ENCODE data around the gene NME4. TPM values are rescaled to one million over a fixed set of nuclear protein-coding genes. Genes with fewer than 3 reads are reported as not detected.
"Not testable (repeated sequence)": the region's sequence is repeated elsewhere in the genome, so short reads cannot be mapped to it uniquely, and the experiment has no call there.

NME4 gene
- total RNA-seq, 1 experiment from 2014 or later, result 261 TPM

DNA sequence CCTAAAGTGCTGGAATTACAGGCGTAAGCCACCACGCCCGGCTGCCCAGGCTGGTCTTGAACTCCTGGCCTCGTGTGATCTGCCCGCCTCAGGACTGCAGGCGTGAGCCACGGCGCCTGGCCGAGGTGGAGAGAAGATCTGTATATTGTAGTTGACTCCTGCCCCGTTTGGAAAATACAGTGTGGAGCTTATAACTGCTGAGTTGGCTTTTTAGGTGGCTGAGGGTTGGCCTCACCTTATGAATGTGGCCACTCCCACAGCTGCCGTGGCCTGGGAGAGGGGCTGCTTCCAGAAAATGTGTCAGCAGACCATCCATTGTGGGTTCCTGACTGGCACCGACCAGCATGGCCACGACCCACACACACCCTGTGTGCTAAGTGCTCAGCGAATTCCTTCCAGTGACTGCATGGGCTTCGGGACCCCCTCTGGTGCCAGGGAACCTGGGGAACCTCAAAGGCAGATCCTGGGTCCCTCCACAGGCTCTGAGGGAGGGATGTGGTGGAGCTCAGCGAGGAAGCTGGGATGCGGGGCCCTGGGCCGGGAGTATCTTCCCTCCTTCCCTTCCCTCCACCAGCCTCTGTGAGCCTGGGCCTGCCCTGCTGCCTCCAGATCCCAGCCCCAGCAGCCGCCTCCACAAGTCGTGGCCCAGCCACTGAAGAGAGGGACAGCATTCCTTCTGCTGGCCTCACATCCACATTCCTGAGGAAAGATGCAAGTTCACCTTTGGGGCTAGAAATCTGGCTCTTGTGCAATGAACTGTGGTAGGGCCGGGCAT is 17.6 kb downstream of the NME4 start:
- Histone ChIP-seq H3K27me3 (replicated peaks; ENCODE audit: insufficient read depth, low read depth, low read length, poor library complexity) (no peaks in the 10 kb centered on the region), H3K27ac (ENCODE audit: low read depth, low read length, poor library complexity, severe bottlenecking) (no peak overlapping the region), H3K4me1 (ENCODE audit: insufficient read depth, low read length, poor library complexity, severe bottlenecking) (no peaks in the 10 kb centered on the region), H3K4me3 (ENCODE audit: low read depth, low read length, poor library complexity, severe bottlenecking) (no peak overlapping the region), H3K9me3 (ENCODE audit: low read depth, low read length, poor library complexity, severe bottlenecking) (no peaks in the 10 kb centered on the region), H3K36me3 (ENCODE audit: insufficient read depth, low read length, poor library complexity, severe bottlenecking) (no peaks in the 10 kb centered on the region)
- DNase-seq (ENCODE audit: low spot score), result no peak
- ChIA-PET CTCF (no interaction called here), POLR2A (ENCODE audit: low non-redundant PET) (no interaction called here)
- TF ChIP-seq CTCF (conservative IDR thresholded peaks at IDR 0.05; ENCODE audit: low read depth, low read length), result no peak
- TF ChIP-seq EZH2 (IDR thresholded peaks at IDR 0.05; ENCODE audit: borderline replicate concordance, low read depth, low read length, poor library complexity, severe bottlenecking), result no peak
- no TSS peak for BruUV-seq (replicated peaks)
- intact Hi-C loops (cut with micrococcal nuclease; ENCODE audit: unreplicated experiment), result no loop called here

- CTCF ChIA-PET; H3K9me3 ChIP-seq (ENCODE audit: low read depth, low read length, poor library complexity, severe bottlenecking); DNase-seq (ENCODE audit: low spot score); intact Hi-C loops (cut with micrococcal nuclease; ENCODE audit: unreplicated experiment); H3K27me3 ChIP-seq (replicated peaks; ENCODE audit: insufficient read depth, low read depth, low read length, poor library complexity); POLR2A ChIA-PET (ENCODE audit: low non-redundant PET); H3K27ac ChIP-seq (ENCODE audit: low read depth, low read length, poor library complexity, severe bottlenecking); H3K4me3 ChIP-seq (ENCODE audit: low read depth, low read length, poor library complexity, severe bottlenecking); BruUV-seq (replicated peaks); H3K4me1 ChIP-seq (ENCODE audit: insufficient read depth, low read length, poor library complexity, severe bottlenecking); H3K36me3 ChIP-seq (ENCODE audit: insufficient read depth, low read length, poor library complexity, severe bottlenecking): not testable (repeated sequence)
These were observed 18.1 kb downstream of the NME4 start for GRCh38 chr16:415170-415498.

GRCh38 chr16:422179-422578 is 25.2 kb downstream of the NME4 start:
- H3K4me1 ChIP-seq (ENCODE audit: insufficient read depth, low read length, poor library complexity, severe bottlenecking); DNase-seq (ENCODE audit: low spot score); H3K4me3 ChIP-seq (ENCODE audit: low read depth, low read length, poor library complexity, severe bottlenecking); BruUV-seq (replicated peaks); CTCF ChIA-PET; H3K27me3 ChIP-seq (replicated peaks; ENCODE audit: insufficient read depth, low read depth, low read length, poor library complexity); H3K27ac ChIP-seq (ENCODE audit: low read depth, low read length, poor library complexity, severe bottlenecking); POLR2A ChIA-PET (ENCODE audit: low non-redundant PET); H3K36me3 ChIP-seq (ENCODE audit: insufficient read depth, low read length, poor library complexity, severe bottlenecking); H3K9me3 ChIP-seq (ENCODE audit: low read depth, low read length, poor library complexity, severe bottlenecking); intact Hi-C loops (cut with micrococcal nuclease; ENCODE audit: unreplicated experiment): not testable (repeated sequence)

DNA sequence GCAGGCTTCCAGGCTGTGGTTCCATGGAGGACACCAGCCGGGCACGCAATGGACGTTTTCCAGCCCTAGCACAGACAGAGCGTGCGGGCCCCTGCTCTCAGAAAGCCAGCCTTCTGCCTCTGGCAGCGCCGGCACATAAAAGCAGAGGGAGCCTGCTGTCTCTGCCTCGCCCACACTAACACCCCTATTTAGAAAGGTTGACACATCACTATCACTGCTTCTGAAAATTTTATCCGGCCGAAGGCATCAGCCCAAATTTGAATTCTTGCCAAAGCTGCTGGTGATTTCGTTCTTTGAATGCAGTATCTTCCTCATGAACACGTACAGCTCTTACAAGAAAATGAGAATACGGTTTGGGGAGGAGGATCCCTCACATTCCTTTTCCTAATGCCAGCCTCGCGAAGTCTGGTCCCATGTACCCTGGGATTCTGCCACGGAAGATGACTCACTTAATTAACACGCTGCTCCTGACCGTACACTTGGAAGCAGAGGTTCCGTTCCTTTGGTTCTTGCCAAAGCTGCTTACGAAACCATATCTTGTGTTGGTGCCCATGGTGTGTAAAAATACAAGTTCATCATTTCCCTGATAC is 27.1 kb downstream of the NME4 start:
- peak overlapping the region; percentile 89 for H3K4me3 ChIP-seq (ENCODE audit: low read depth, low read length, poor library complexity, severe bottlenecking)
- DNase-seq (ENCODE audit: low spot score), result peak; percentile 82
- H3K4me1 ChIP-seq (ENCODE audit: insufficient read depth, low read length, poor library complexity, severe bottlenecking), result peaks cover 8% of the 10 kb centered on the region
- ChIA-PET CTCF (interaction anchor here (0.7 kb wide), 1 partner anchor 71 kb away, joined by 3 read pairs; no protein-coding TSS in a partner anchor), POLR2A (ENCODE audit: low non-redundant PET) (no interaction called here)
- intact Hi-C loops (cut with micrococcal nuclease; ENCODE audit: unreplicated experiment), result no loop called here
- H3K27me3 ChIP-seq (replicated peaks; ENCODE audit: insufficient read depth, low read depth, low read length, poor library complexity), result no peaks in the 10 kb centered on the region
- H3K36me3 ChIP-seq (ENCODE audit: insufficient read depth, low read length, poor library complexity, severe bottlenecking), result no peaks in the 10 kb centered on the region
- TF ChIP-seq CTCF (conservative IDR thresholded peaks at IDR 0.05; ENCODE audit: low read depth, low read length) (no peak), EZH2 (IDR thresholded peaks at IDR 0.05; ENCODE audit: borderline replicate concordance, low read depth, low read length, poor library complexity, severe bottlenecking) (no peak)
- no TSS peak for BruUV-seq (replicated peaks)
- no peak overlapping the region for H3K27ac ChIP-seq (ENCODE audit: low read depth, low read length, poor library complexity, severe bottlenecking)
- H3K9me3 ChIP-seq (ENCODE audit: low read depth, low read length, poor library complexity, severe bottlenecking), result no peaks in the 10 kb centered on the region

All from A673 (cell line).